Inferior parietal cortex (tissue), 1 donor: ENCODE measurements around the gene MGMT.
"Not testable (repeated sequence)": the region's sequence is repeated elsewhere in the genome, so short reads cannot be mapped to it uniquely, and the experiment has no call there.

Experiments used
- DNase-seq: peaks from one replicate; pipeline ENCODE4 v3.0.0-alpha.2; 2016; ENCODE audit errors: extremely low spot score

MGMT gene

DNA sequence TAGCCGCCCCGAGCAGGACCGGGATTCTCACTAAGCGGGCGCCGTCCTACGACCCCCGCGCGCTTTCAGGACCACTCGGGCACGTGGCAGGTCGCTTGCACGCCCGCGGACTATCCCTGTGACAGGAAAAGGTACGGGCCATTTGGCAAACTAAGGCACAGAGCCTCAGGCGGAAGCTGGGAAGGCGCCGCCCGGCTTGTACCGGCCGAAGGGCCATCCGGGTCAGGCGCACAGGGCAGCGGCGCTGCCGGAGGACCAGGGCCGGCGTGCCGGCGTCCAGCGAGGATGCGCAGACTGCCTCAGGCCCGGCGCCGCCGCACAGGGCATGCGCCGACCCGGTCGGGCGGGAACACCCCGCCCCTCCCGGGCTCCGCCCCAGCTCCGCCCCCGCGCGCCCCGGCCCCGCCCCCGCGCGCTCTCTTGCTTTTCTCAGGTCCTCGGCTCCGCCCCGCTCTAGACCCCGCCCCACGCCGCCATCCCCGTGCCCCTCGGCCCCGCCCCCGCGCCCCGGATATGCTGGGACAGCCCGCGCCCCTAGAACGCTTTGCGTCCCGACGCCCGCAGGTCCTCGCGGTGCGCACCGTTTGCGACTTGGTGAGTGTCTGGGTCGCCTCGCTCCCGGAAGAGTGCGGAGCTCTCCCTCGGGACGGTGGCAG lies at the start of gene MGMT:
Gene MGMT (plus strand): TSS at position 539 of the 656 bp plus-strand sequence.
- peak; percentile 72 for DNase-seq

DNA sequence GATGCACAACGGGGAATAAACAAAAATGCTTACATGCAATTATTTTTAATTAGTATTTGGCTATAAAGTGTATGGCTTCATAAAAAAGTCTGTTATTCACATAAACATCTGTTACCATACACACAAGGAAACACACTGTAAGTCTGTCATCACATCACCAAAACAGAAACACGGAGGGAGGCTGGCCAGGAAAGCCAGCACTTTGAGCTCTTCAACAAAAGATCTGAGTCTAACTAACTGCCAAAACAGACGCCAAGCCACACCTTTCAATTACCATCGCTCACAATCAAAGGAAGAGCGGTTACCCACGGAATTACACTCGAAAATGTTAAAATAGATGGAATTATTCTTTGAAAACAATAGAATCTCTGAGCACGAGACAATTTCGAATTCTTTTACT lies 49.2 kb upstream of the MGMT start:
- DNase-seq: no peak

DNA sequence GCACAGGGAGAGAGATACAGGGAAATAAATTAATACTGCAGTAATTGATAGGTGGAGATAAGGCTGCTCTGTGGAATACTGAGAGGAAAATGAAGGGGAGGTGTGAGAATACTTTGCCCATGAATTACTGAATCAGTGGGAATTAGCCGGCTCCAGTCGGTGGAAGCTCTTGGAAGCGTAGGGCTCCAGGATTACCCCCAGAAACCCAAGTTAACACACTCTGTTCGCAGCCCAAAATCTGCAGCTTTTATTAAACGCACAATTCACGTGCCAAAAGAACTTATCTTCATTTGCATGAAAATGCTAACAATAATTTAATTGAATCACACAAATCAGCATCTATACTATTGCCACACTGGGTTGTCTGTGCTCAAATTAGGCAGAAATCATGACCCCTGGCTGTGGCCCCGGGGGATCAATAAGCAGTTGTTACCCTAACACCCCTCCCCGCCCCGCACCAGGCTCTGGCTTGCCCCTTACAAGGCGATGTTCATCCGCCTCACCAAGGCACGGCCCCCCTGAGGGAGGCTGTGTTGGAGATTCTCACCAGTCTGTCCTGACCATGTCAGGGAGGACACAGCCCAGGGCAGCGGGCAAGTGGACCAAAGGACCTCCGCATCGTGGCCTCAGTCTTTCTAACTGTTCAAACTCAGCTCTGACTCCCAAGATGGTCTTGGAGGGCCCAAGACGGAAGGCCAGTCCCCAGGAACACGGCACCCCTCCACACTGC lies 48.4 kb upstream of the MGMT start:
- no peak for DNase-seq

DNA sequence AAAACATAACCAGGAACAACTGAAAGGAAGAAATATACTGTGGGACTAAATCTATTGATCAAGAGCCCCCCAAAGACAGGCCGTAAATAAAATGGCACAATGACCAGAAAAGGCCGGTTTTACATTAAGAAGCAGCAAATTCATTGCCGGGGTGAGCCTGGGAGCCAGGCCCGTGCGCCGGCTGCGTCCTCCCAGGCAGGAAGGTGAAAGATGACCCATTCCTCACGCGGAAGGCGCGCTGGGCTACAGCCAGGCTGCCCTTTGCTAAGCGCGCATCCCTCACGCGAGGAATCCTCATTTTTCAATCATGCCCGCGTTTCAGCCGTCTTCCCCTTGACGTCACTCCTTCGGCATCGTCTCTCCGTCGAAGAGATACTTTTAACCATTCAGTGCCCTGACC lies 47.6 kb upstream of the MGMT start:
- DNase-seq: no peak

DNA sequence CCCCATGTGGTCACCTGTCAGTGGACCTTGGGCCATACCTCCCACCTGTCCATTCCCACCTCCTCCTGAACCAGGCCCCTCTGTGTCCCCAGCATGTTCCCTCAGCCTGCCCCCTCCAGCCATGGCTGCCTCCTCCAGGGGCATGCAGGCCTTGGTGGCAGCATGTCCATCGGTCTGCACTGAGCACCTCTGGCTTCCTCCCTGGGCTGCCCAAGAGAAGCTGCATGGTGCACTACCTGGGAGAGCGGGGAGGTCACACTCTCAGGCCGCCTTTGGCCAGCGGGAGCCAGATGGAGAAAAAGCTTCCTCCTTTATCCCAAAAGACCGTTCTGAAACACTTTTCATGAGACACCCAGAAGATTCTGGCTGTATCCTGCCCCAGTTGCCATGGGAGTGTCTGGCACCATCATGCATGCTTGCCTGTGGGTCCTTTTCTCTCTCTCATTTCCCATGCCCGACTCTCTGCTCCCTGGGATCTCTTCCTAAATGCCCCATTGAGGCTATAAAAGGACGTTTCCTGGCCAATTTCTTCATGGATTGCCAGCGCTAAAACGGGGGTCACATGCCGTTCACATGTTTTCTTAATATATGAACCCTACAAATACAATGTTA lies 45.5 kb upstream of the MGMT start:
- DNase-seq: no peak

DNA sequence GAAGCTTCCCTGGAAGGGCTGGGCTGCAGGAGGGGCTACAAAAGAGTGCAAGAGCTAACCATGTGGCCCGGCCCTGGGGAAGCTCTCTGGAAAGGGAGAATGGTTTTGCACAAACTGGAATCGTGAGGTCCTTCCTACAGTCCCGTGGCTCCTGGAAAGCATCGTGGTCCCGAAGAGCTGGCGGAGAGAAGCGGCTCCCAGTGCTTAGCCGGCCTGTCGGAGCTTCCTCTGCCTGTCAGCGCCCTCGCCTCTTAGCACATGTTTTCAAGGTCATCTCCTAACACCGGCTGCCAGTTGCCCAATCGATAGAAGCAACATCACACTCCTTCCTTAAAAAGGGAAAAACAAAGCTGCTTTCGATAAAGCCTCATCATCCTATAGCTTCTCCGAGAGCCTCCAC lies 42.1 kb upstream of the MGMT start:
- no peak for DNase-seq

DNA sequence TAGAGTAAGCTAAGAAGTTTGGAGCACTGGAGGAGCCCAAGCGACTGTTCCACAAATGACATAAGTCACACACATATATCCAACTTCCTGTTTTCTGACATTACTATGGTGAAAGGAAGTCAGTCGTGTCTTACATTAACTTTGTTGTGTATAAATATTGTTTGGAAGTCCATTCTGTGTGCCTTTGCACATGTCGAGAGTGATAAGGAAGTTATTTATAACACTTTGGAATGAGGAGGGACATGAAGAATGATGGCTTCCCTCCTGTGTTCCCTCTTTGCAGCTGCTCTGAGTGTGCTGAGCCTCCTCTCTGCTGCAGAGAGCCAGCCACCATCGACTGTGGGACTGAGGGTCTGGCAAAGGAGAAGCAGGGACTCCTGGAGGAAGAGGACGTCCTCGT lies 40.4 kb upstream of the MGMT start:
- DNase-seq: no peak

DNA sequence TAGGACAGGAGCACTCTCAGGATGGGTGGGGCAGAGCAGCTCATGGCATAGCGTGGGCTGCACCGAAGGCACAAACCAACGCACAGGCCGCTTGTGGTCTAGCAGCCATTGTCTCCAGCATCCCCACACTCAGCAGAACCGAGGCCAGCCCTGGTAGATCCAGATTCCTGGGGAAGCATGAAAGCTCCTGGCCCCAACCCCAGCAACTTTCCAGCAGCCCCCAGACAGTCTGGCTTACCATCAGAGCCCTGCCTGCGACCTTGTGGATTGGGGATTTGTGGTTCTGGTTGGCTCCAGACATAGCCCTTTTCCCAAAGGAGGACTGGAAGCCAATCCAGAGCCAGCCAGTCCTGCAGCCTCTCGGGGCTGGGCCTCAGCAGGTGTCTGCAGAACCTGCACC lies 33.8 kb upstream of the MGMT start:
- no peak for DNase-seq

DNA sequence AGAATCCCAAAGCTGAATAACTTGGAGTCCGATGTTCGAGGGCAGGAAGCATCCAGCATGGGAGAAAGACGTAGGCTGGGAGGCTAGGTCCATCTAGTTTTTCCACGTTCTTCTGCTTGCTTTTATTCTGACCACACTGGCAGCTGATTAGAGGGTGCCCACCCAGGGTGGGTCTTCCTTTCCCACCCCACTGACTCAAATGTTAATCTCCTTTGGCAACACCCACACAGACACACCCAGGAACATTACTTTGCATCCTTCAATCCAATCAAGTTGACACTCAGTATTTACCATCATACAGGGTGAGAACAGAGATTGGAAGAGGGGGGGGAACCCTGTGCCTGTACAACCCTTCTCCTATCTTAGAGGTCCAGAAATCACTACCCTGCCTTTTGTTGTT lies 31.3 kb upstream of the MGMT start:
- DNase-seq: not testable (repeated sequence)

DNA sequence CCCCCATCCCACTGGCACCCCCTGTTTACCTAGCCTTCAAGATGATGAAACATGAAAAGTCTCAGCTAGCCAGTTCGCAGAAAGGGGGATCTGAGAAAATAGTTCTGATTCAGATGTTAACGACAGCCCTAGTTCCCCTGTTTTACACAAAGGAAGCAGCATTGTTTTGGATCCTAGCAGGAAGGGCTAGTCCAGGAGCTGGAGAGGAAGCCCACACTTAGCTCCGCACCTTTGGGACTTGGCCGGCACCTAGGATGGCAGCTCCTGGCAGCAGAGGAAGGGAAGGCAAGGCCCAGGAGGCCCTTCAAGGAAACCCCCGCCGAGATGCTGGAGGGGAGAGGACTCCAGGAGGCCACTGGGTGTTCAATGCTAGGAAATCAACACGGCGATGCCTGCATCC lies 29.0 kb upstream of the MGMT start:
- no peak for DNase-seq

DNA sequence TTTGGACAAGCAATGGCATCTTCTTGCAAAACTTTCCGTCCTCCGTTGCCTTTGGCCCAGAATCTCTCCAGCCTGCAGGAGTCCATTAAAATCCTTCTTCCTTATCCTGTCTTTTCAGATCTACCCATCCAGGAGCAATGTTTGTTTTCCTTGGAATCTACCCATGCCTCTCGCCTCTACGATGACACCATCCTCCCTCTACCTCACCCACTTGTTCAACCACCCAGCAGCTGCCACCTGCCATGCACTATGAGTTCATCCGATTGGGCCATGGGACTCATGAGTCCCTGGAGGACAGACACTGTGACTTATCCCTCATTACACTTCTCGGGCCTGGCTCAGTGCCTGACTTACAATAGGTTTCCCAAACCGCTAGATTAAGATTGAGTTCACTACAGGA lies 26.8 kb upstream of the MGMT start:
- no peak for DNase-seq

DNA sequence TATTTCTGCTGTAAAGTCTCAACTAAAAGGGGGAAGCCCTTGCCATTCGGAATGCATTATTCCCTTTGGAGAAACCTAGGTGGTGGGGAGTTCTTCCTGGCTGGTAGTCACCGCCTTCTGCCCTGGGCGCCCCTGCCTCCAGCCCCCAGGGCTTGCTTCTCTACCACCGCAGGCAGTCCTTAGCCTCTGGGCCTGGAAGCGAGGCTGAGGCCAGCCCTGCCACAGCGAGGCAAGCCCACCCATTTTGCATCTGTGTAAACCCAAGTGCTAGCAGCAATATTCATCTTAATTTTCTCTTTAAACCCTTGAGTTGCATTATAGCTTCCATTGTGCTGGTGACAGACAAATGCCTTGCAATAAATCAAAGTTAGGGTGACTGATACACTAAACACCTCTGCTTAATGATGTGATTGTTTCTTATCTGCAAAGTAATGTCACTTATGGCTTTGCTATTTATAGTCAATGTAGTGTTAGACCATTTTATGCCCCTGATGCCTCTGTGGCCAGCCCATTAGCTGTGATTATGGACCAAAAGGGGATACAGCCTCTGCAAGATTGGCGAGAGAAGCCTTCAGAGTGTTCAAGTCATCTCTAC lies 26.2 kb upstream of the MGMT start:
- DNase-seq: no peak

DNA sequence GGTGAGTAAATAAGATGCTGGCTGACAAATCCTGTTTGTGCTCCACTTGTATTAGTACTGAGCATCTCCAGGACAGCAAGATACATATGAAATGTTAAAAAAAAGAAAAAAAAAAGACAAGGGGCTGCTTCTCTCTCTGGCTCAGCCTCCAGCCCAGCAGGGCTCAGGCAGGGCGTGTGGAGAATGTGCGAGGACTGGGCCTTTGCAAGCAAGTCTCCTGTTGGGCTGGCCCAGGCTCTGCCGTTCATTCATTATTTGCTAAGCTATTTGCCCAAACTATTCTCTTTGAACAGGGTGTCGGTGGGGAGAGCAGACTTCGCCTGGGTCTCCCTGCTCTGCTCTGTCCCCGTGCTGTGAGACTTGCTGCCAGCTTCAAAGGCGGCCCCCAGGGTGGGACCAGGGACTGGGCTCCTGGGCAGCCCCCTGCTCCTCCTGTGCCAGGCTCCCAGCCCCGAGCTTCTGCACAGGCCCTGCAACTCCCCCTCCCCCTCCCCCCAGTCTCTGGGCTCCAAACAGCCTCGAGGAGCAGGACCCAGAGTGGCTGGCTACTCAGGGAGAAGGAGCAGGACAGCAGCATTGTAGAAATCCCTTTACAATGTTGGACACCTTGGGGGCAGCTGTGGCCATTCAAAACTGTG lies 25.6 kb upstream of the MGMT start:
- no peak for DNase-seq

DNA sequence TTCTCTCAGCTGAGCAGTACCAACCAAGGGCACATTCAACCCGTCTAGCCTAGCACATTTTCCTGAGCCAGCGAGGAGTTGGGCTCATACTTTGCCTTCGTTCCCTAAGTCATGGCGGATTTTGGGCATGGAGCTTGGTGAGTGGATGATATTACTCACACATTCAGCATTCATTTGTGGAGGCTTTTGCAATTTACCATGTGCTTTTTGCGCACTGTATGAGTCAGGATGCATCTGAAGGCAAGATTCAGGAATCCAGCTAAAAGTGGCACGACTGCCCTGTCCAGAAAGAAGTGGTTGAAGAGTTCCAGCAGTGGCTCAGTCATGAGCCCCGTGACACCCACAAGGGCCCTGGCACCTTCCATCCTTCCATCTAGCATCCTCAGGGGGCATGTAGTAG lies 24.2 kb upstream of the MGMT start:
- DNase-seq: no peak

DNA sequence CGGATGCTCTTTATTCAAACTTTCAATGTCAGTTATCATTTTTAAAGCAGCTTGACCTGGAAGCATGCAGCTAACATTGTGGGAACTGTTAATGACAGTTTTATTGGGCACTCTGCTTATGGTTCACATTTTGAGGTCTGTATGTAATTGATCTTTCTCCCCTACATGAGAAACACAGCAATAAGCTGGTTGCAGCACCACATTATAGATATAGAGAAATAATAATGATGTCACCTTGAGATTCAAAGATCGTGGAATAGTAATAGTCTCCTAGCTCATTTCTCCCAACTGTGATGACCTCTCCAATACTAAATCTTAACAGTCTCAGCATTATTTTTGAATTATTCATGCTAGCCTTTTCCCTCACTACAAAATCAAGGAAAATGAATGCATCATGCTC lies 22.7 kb upstream of the MGMT start:
- DNase-seq: no peak

DNA sequence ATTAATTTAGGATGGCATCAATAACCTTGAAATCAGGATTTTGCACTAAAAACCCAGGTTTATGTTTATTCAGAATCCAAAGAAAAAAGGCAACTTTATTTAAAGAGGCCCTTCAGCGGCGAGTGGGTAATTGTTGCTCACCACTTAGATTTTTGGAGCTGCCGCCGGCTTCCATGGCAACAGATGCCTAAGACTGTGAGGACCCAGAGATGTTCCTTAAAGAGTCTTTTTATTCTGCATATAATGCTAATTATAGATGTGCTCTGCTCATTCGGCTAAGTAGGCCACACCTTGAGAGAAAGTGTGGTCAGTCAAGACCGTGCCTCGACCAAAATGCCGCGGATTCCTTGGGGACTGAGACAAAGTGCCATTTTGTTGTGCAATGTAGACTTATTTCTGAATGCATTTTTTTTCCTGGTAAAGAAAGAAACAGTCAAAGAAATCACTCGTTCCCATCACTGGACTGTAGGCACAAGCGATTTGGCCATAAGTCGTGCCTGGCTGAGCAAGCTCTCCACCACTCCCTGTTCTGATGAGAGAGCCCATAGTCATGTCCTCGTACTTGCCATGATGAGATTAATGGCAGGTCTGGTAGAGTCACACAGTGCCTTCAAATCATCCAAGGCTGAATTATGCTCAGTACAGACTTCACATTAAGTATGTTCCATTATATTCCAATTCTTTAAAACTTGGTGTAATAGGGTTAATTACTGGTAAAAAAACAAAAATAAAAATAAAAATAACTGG lies 21.4 kb upstream of the MGMT start:
- peak; percentile 18 for DNase-seq

DNA sequence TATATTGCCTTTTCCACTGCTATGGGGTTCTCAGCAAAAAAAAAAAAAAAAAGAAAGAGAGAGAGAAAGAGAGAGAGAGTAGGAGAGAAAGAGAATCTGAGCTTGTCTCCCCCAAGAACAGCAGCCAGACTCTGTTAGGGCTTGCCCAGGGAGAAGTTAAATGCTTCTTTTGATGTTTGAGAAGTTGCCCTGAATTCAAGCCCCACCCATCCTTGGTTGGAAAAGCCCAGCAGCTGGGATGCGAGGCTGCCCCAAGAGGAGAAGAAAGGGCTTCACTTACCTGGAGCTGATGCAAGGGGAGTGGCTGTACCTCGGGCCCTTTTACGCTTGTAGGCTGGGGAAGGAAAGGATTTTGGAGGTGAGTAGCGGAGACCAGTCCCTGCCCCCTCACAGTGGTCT lies 20.9 kb upstream of the MGMT start:
- DNase-seq: no peak

DNA sequence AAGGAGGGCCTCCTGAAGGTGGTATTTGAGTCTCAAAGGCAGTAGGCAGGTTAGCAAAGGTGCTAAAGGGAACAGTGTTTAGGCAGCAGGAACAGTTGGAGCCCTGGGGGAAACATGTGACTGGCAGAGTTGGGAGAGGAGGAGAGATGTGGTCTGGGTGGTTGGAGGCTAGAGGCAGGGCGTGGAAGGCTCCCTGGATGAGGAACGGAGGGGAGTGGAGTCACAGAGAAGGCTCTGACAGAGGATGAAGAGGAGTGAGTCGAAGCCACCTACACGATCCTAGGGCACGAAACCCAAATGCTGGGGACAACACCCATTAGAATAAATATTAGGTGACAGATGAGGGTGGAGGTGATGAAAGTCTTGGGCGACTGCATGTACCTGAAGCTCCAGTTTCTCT lies 19.6 kb upstream of the MGMT start:
- DNase-seq: no peak

DNA sequence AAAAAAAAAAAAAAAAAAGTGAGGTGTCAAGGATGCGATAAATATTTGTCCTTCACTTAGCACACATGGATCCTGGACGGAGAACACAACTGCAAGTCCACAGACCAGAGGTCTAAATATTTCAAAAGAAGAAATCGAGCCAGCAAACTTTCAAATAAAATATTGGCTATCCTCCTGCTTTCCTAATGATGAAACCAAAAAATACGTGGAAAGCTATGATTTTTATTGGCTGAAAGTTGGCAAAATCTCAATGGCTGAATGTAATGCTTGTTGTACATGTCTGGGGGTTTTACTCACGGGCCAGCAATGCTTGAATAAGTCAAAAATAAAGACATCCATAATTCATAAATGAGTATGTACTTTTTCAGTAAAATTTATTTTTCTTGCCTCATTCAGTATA lies 19.0 kb upstream of the MGMT start:
- no peak for DNase-seq

DNA sequence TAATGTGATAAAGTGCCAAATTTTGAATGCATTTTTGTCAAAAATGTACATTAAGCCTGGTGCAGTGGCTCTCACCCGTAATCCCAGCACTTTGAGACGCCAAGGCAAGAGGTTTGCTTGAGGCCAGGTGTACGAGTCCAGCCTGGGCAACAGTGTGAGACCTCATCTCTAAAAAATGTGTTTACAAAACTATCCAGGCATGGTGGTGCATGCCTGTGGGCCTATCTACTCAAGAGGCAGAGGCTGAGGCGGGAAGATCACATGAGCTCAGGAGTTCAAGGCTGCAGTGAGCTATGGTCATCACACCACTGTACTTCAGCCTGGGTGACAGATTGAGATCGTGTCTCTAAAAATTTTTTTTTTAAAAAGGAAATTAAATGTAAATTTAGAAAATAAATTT lies 18.5 kb upstream of the MGMT start:
- DNase-seq: no peak

DNA sequence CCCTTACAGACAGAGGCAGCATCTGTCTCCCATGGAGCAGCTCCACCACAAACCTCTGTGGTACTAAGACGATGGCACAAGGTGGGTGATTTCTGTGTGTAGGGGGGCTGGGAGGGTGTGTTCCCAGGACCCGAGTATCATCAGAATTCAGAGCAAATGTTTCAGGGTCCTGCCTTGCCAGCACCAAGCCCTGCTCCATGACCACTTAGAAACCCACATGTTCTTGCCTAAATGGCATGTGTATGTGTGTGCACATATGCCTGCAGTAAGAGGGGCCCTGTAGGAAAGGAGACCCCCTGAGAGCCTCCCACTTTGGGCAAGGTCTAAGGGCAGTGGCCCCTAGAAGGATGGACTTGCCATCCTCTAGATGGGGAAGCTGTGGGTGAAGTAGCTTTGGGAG lies 17.1 kb upstream of the MGMT start:
- DNase-seq: no peak

DNA sequence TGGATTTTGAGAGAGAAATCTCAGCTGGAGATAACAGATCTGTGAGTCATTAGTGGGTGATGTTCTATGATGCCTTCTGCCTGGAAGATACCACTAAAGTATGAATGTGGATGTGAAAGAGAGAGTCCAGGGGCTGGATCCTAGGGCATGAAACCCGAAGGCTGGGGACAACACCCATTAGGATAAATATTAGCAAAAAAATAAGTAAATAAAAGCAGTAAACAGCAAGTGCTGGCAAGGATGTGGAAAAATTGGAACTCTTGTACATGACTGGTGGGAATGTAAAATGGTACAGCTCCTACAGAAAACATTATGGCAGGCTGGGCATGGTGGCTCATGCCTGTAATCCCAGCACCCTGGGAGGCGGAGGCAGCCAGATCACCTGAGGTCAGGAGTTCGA lies 16.6 kb upstream of the MGMT start:
- DNase-seq: no peak
